Tibial nerve (tissue), 4 donors: ENCODE measurements around the gene KCTD5. TPM values are rescaled to one million over a fixed set of nuclear protein-coding genes. Genes with fewer than 3 reads are reported as not detected.
"Not testable (repeated sequence)": the region's sequence is repeated elsewhere in the genome, so short reads cannot be mapped to it uniquely, and the experiment has no call there.

Experiments
- DNase-seq, 2 donors: peaks; one replicate each; pipeline ENCODE4 v3.0.0-alpha.2; 2019; ENCODE audit warnings: low spot score in 2 of 2
- H3K27ac ChIP-seq, 4 donors: fragments of 200-600 bp; sonication (generic) in 3 of 4; one replicate each; pipeline ENCODE4 v1.5.1; 2017 to 2019; ENCODE audit warnings: mild to moderate bottlenecking in 1 of 4
- H3K27me3 ChIP-seq, 2 donors: fragments of 200-600 bp; sonication (generic) in 1 of 2; one replicate each; pipeline versions ENCODE4 v1.5.1 to v1.6.0; 2017 to 2019
- H3K36me3 ChIP-seq, 3 donors: fragments of 200-600 bp; sonication (generic); one replicate each; pipeline ENCODE4 v1.5.1; 2018 to 2019
- H3K4me1 ChIP-seq, 4 donors: fragments of 200-600 bp; sonication (generic) in 3 of 4; one replicate each; pipeline ENCODE4 v1.5.1; 2017 to 2019
- H3K4me3 ChIP-seq, 4 donors: fragments of 200-600 bp; sonication (generic) in 3 of 4; one replicate each; pipeline ENCODE4 v1.5.1; 2017 to 2019; ENCODE audit warnings: mild to moderate bottlenecking in 1 of 4, moderate library complexity in 1 of 4
- H3K9me3 ChIP-seq, 4 donors: fragments of 200-600 bp; sonication (generic) in 3 of 4; one replicate each; pipeline ENCODE4 v1.5.1; 2017 to 2019
- EP300 ChIP-seq, 2 donors: sonication (generic); formaldehyde crosslinking; IDR thresholded peaks; one replicate each; pipeline ENCODE4 v1.6.1; 2017; ENCODE audit warnings: antibody characterized with exemption in 2 of 2, mild to moderate bottlenecking in 1 of 2
- POLR2A ChIP-seq, 2 donors: fragments of 450-650 bp; IDR thresholded peaks; one replicate each; pipeline ENCODE4 v1.6.1; 2017; ENCODE audit warnings: antibody characterized with exemption in 2 of 2, mild to moderate bottlenecking in 2 of 2, moderate library complexity in 2 of 2
- WGBS, 2 donors: methylation state at CpG; one replicate each; pipeline ENCODE4 v1.1.5; 2018; 5-methylcytosine and 5-hydroxymethylcytosine counted together
- total RNA-seq, 4 donors: library from RNA; depleted of rRNA; stranded (reverse); fragments of >200 nt; gene quantifications; one replicate each; pipeline ENCODE4 v1.1.0, GENCODE V29; 2016
- TF ChIP-seq, protein P1 (sequence below), 5 experiments: fragments of 200-600 bp in 3 of 5; fragments of 450-650 bp in 2 of 5; sonication (generic) in 3 of 5; IDR thresholded peaks; one replicate each; pipeline ENCODE4 v1.5.1; 2016 to 2019; ENCODE audit warnings: antibody characterized with exemption in 5 of 5, mild to moderate bottlenecking in 3 of 5, moderate library complexity in 2 of 5

The KCTD5 gene
- 10 to 100 TPM; 17.8 to 24.3 (median 21.2) TPM for total RNA-seq

GRCh38 chr16:2682209-2683021 lies at the start of gene KCTD5:
TSS of gene KCTD5 (plus strand) at chr16:2682523. CDS start at chr16:2682549, 26 bp downstream.
- Histone ChIP-seq H3K36me3 (no peaks in the 10 kb centered on the region), H3K9me3 (no peaks in the 10 kb centered on the region), H3K4me3 (peak within 1 kb of the TSS; percentile 75 to 86 (median 82)), H3K4me1 (peaks cover 0 to 33% (median 18%) of the 10 kb centered on the region in 4 donors), H3K27ac (peak within 1 kb of the TSS; percentile 42 to 91 (median 90)), H3K27me3 (no peaks in the 10 kb centered on the region)
- TF ChIP-seq, protein P1, sequence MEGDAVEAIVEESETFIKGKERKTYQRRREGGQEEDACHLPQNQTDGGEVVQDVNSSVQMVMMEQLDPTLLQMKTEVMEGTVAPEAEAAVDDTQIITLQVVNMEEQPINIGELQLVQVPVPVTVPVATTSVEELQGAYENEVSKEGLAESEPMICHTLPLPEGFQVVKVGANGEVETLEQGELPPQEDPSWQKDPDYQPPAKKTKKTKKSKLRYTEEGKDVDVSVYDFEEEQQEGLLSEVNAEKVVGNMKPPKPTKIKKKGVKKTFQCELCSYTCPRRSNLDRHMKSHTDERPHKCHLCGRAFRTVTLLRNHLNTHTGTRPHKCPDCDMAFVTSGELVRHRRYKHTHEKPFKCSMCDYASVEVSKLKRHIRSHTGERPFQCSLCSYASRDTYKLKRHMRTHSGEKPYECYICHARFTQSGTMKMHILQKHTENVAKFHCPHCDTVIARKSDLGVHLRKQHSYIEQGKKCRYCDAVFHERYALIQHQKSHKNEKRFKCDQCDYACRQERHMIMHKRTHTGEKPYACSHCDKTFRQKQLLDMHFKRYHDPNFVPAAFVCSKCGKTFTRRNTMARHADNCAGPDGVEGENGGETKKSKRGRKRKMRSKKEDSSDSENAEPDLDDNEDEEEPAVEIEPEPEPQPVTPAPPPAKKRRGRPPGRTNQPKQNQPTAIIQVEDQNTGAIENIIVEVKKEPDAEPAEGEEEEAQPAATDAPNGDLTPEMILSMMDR (IDR thresholded peaks at IDR 0.05), result peak in 2 of 5 experiments; percentile 46 to 49
- peak; percentile 85 to 98 for TF ChIP-seq EP300 (IDR thresholded peaks at IDR 0.05)
- TF ChIP-seq POLR2A (IDR thresholded peaks at IDR 0.05), result peak; percentile 79 to 84
- DNase-seq, result peak; percentile 95 to 97
- WGBS, 2 donors, result 0% methylated on average over 41 to 65 of the region's 73 CpGs

DNA sequence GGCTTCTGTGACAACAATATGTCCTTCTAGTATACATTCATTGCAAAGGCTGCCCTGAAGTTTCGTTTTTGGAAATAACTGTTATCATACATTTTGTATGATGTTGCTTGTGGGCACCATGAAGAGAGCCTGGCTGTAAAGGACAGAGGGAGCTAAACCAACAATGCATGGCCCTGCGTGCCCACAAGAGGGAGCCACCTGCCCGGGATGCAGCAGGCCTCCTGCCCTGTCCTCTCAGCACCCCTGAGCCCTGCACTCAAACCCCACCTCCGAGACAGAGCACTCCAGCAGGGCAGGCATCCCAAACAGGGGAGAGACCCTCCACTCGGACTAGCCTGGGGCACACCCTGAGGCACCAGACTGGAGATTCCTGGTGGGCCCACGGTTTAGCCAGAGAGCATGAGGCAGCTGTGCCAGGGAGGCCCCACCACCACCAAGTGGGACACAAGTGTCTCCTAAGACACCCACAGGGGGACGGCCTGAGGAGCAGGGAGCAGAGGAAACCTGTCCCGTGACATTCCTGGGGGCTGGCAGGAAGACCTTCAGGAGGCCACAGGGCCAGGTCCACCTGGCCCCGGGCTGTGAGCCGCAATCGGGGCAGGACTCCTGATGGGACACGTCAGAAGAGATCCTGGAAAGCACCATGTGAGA lies 43.1 kb upstream of the KCTD5 start:
- DNase-seq, result peak in 1 of 2 donors; percentile 19
- not testable (repeated sequence) for H3K4me1 ChIP-seq, H3K9me3 ChIP-seq, H3K27ac ChIP-seq, H3K36me3 ChIP-seq, H3K4me3 ChIP-seq, H3K27me3 ChIP-seq
- no CpG with 5 or more reads among the region's 12 CpGs for WGBS, 2 donors

DNA sequence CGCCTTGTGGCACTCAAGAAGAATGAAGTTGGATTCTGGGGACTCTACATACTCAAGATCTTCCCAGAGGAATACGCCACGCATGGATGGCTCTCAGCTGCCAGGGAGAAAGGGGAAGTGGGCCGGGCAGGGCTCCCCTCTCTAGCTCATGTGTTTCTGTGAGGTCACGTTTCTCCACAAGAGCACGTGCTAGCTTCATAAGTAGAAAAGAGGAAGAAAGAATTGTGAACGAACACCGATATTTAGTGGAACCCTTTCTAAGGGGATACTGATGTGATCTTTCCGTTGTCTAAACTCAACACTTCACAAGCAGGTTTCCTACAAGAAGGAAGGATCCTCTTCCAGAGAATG lies 42.6 kb upstream of the KCTD5 start:
- H3K36me3 ChIP-seq, H3K27ac ChIP-seq, H3K9me3 ChIP-seq, H3K4me3 ChIP-seq, H3K4me1 ChIP-seq, H3K27me3 ChIP-seq, DNase-seq: not testable (repeated sequence)
- WGBS, 2 donors, result 88% methylated on average over 9 of the region's 9 CpGs; no CpG with 5 or more reads in 1 of the 2 donors

DNA sequence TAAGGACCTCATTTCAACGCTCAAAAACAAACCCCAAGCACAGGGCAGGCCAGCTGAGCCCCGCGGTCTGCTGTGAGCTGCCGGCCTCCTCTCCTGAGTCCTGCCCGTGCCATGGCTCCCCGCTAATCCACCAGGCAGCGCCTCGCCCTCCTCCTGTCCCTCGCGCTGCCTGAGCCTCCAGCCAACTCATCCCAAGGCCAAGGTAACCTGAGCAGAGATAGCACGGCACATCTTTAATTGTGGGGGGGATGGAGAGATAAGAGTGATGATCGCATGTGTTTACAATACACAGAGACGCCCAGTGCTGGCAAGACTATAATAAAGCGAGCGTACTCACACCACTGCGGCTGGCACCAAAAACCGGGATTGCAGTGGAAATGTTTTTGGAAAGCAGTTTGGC lies 39.8 kb upstream of the KCTD5 start:
- not testable (repeated sequence) for DNase-seq, H3K9me3 ChIP-seq, H3K36me3 ChIP-seq, H3K4me3 ChIP-seq, H3K4me1 ChIP-seq, H3K27ac ChIP-seq, H3K27me3 ChIP-seq
- WGBS, 2 donors, result no CpG with 5 or more reads among the region's 17 CpGs

- not testable (repeated sequence) for H3K4me1 ChIP-seq, H3K36me3 ChIP-seq, H3K4me3 ChIP-seq, DNase-seq, H3K27me3 ChIP-seq, H3K9me3 ChIP-seq, H3K27ac ChIP-seq
- no CpG with 5 or more reads among the region's 12 CpGs for WGBS, 2 donors
Measured at GRCh38 chr16:2644754-2645453, 37.4 kb upstream of the KCTD5 start.

- not testable (repeated sequence) for H3K27me3 ChIP-seq
Measured at GRCh38 chr16:2651268-2651871, 31.0 kb upstream of the KCTD5 start.

DNA sequence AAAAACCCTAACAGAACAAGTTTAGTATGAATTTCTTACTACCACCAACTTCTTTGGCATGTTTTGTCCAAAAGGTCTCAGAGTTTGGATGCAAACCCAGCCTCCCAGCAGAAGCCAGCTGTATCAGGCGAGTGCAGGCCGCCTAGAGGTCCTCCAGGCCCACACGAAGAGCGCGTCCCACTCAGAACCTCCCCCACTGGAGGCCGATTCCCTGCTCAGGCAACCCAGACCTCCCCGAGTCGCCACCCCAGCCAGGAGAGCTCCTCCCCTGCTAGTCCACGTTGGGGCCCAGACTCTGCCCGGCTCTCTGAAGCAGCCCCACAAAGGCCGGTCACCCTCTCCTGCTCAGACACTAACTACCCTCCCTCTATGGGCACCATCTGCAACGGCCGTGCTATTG lies 28.4 kb upstream of the KCTD5 start:
- H3K4me3 ChIP-seq, H3K4me1 ChIP-seq, H3K27me3 ChIP-seq, H3K27ac ChIP-seq, DNase-seq, H3K9me3 ChIP-seq, H3K36me3 ChIP-seq: not testable (repeated sequence)
- WGBS, 2 donors, result no CpG with 5 or more reads among the region's 13 CpGs

More at GRCh38 chr16:2651268-2651871, 31.0 kb upstream of the KCTD5 start:
- 83% methylated on average over 1 of the region's 14 CpGs; no CpG with 5 or more reads in 1 of the 2 donors for WGBS, 2 donors
- not testable (repeated sequence) for DNase-seq, H3K4me1 ChIP-seq, H3K9me3 ChIP-seq, H3K4me3 ChIP-seq, H3K36me3 ChIP-seq, H3K27ac ChIP-seq

GRCh38 chr16:2654949-2655348 lies 27.4 kb upstream of the KCTD5 start:
- not testable (repeated sequence) for H3K36me3 ChIP-seq, H3K27ac ChIP-seq, H3K9me3 ChIP-seq, DNase-seq, H3K27me3 ChIP-seq, H3K4me1 ChIP-seq, H3K4me3 ChIP-seq
- no CpG with 5 or more reads among the region's 8 CpGs for WGBS, 2 donors
